SK-N-SH treated with all-trans-retinoic acid at 6 μM for 48 hours (cell line): ENCODE measurements around the gene TMEM214.

Source experiments
- ARNTL ChIP-seq: fragments of 450-650 bp; formaldehyde crosslinking; IDR thresholded peaks from 2 replicates; pipeline ENCODE4 v1.5.0; 2020; ENCODE audit warnings: low read depth, mild to moderate bottlenecking, moderate library complexity, borderline replicate concordance
- ESRRG ChIP-seq: fragments of 250-450 bp; sonication (Bioruptor Pico); IDR thresholded peaks from 2 replicates; pipeline ENCODE4 v1.6.1; 2021; ENCODE audit warnings: mild to moderate bottlenecking
- ISL1 ChIP-seq: fragments of 250-450 bp; sonication (Bioruptor Pico); IDR thresholded peaks from 2 replicates; pipeline ENCODE4 v2.1.2; 2022; ENCODE audit warnings: mild to moderate bottlenecking, moderate library complexity
- PPARA ChIP-seq: fragments of 250-450 bp; sonication (Bioruptor Pico); IDR thresholded peaks from 2 replicates; pipeline ENCODE4 v1.5.0; 2020; ENCODE audit warnings: mild to moderate bottlenecking, borderline replicate concordance
- RARB ChIP-seq: fragments of 250-450 bp; sonication (Bioruptor Pico); IDR thresholded peaks from 2 replicates; pipeline ENCODE4 v1.8.0; 2021; ENCODE audit warnings: mild to moderate bottlenecking, moderate library complexity
- TCF4 ChIP-seq: fragments of 250-450 bp; sonication (Bioruptor Pico); IDR thresholded peaks from 2 replicates; pipeline ENCODE4 v1.8.0; 2021; ENCODE audit warnings: mild to moderate bottlenecking, moderate library complexity, borderline replicate concordance
- TOX ChIP-seq: fragments of 250-450 bp; sonication (Bioruptor Pico); IDR thresholded peaks from 2 replicates; pipeline ENCODE4 v1.8.0; 2021; ENCODE audit warnings: mild to moderate bottlenecking, moderate library complexity, borderline replicate concordance
- ZFP3 ChIP-seq: fragments of 250-450 bp; sonication (Bioruptor Pico); IDR thresholded peaks from 2 replicates; pipeline ENCODE4 v1.5.0; 2020; ENCODE audit warnings: mild to moderate bottlenecking, moderate library complexity
- ZFP30 ChIP-seq: fragments of 450-650 bp; formaldehyde crosslinking; IDR thresholded peaks from 2 replicates; pipeline ENCODE4 v1.5.0; 2022; ENCODE audit warnings: mild to moderate bottlenecking, moderate library complexity
- ZNF8 ChIP-seq: fragments of 450-650 bp; formaldehyde crosslinking; IDR thresholded peaks from 2 replicates; pipeline ENCODE4 v1.5.0; 2020; ENCODE audit warnings: mild to moderate bottlenecking, moderate library complexity
- TF ChIP-seq, protein P1 (sequence below): fragments of 250-450 bp; sonication (Bioruptor Pico); IDR thresholded peaks from 2 replicates; pipeline ENCODE4 v1.8.0; 2020; ENCODE audit warnings: mild to moderate bottlenecking, moderate library complexity, borderline replicate concordance
- TF ChIP-seq, protein P2 (sequence below): fragments of 250-450 bp; sonication (Bioruptor Pico); IDR thresholded peaks from 2 replicates; pipeline ENCODE4 v1.5.0; 2020; ENCODE audit warnings: mild to moderate bottlenecking, moderate library complexity
- TF ChIP-seq, protein P3 (sequence below): fragments of 250-450 bp; sonication (Bioruptor Pico); IDR thresholded peaks from 2 replicates; pipeline ENCODE4 v1.8.0; 2021; ENCODE audit warnings: low read depth, mild to moderate bottlenecking, moderate library complexity, borderline replicate concordance

DNA sequence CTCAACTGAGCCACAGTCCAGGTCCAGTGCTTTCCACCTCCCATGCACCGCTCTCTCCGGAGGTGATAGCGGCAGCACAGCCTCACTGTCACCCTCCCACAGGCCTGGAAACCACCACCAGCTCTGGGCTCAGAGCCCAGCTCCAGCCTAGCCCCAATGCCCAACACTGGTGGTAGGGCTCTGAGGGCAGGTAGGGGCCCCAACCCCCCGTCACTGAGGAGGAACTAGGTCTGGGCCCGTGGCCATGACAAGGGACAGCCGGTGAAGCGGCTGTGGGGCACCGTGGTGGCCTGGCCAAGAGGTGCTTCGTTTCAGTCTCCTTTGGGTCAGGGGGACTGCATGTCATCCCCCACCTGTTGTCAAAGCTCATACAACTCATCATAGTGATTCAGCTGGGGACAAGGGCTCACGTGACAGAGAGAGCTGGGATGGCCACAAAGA lies 5.5 kb upstream of the TMEM214 start:
- TF ChIP-seq TOX (CRISPR knock-in tag) (no peak), ZFP3 (no peak), ARNTL (no peak), ESRRG (CRISPR knock-in tag) (no peak), TCF4 (CRISPR knock-in tag) (no peak), RARB (CRISPR knock-in tag) (no peak), ISL1 (no peak), ZFP30 (CRISPR knock-in tag) (no peak), ZNF8 (CRISPR knock-in tag) (no peak), PPARA (no peak)
- TF ChIP-seq, protein P1, sequence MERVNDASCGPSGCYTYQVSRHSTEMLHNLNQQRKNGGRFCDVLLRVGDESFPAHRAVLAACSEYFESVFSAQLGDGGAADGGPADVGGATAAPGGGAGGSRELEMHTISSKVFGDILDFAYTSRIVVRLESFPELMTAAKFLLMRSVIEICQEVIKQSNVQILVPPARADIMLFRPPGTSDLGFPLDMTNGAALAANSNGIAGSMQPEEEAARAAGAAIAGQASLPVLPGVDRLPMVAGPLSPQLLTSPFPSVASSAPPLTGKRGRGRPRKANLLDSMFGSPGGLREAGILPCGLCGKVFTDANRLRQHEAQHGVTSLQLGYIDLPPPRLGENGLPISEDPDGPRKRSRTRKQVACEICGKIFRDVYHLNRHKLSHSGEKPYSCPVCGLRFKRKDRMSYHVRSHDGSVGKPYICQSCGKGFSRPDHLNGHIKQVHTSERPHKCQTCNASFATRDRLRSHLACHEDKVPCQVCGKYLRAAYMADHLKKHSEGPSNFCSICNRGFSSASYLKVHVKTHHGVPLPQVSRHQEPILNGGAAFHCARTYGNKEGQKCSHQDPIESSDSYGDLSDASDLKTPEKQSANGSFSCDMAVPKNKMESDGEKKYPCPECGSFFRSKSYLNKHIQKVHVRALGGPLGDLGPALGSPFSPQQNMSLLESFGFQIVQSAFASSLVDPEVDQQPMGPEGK (CRISPR knock-in tag), result no peak
- TF ChIP-seq, protein P2, sequence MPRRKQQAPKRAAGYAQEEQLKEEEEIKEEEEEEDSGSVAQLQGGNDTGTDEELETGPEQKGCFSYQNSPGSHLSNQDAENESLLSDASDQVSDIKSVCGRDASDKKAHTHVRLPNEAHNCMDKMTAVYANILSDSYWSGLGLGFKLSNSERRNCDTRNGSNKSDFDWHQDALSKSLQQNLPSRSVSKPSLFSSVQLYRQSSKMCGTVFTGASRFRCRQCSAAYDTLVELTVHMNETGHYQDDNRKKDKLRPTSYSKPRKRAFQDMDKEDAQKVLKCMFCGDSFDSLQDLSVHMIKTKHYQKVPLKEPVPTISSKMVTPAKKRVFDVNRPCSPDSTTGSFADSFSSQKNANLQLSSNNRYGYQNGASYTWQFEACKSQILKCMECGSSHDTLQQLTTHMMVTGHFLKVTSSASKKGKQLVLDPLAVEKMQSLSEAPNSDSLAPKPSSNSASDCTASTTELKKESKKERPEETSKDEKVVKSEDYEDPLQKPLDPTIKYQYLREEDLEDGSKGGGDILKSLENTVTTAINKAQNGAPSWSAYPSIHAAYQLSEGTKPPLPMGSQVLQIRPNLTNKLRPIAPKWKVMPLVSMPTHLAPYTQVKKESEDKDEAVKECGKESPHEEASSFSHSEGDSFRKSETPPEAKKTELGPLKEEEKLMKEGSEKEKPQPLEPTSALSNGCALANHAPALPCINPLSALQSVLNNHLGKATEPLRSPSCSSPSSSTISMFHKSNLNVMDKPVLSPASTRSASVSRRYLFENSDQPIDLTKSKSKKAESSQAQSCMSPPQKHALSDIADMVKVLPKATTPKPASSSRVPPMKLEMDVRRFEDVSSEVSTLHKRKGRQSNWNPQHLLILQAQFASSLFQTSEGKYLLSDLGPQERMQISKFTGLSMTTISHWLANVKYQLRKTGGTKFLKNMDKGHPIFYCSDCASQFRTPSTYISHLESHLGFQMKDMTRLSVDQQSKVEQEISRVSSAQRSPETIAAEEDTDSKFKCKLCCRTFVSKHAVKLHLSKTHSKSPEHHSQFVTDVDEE (CRISPR knock-in tag), result no peak
- TF ChIP-seq, protein P3, sequence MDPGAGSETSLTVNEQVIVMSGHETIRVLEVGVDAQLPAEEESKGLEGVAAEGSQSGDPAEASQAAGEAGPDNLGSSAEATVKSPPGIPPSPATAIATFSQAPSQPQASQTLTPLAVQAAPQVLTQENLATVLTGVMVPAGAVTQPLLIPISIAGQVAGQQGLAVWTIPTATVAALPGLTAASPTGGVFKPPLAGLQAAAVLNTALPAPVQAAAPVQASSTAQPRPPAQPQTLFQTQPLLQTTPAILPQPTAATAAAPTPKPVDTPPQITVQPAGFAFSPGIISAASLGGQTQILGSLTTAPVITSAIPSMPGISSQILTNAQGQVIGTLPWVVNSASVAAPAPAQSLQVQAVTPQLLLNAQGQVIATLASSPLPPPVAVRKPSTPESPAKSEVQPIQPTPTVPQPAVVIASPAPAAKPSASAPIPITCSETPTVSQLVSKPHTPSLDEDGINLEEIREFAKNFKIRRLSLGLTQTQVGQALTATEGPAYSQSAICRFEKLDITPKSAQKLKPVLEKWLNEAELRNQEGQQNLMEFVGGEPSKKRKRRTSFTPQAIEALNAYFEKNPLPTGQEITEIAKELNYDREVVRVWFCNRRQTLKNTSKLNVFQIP (CRISPR knock-in tag), result no peak
